LHCN-M2 (cell line): ENCODE results near the gene SPECC1. TPM values are rescaled to one million over a fixed set of nuclear protein-coding genes. Genes with fewer than 3 reads are reported as not detected.
"Not testable (repeated sequence)": the region's sequence is repeated elsewhere in the genome, so short reads cannot be mapped to it uniquely, and the experiment has no call there.

Experiments used
- DNase-seq: peaks from one replicate; pipeline ENCODE4 v3.0.0-alpha.2; 2012; ENCODE audit warnings: low read depth
- total RNA-seq: library from RNA; depleted of rRNA; stranded (reverse); fragments of >200 nt; gene quantifications from 2 replicates; pipeline ENCODE4 v1.2.3, GENCODE V29; 2014

The SPECC1 gene
- total RNA-seq, 1 experiment from 2014 or later = 19.9 TPM

DNA sequence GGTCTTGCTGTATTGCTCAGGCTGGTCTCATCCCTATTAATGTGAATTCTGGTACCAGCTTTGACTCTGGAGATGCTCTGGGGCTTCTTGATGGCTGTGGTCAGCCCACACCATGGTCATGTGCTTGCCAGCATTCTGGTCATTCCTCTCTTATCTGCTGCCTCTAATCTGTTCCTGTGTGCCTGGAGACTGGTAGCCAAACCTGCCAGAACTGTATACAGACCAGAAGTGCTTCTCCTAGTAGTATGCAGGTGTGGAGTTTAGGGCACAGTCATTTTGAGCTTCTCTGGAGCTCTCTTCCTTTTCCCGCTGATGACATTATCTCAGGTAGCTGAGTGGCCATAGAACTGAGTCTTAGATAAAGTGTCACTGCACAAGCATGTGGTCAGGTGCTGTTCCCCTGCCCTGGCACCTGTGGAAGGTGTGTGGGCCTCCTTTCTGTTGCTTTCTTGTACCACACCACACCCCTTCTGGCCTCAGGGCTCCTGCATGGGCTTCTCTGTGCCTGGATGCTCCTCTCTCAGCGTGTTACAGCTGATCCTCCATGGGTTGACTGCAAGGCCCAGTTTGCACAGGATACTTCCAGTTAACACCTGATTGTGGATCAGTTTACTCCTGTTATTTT lies 162.7 kb downstream of the SPECC1 start:
- no peak for DNase-seq

DNA sequence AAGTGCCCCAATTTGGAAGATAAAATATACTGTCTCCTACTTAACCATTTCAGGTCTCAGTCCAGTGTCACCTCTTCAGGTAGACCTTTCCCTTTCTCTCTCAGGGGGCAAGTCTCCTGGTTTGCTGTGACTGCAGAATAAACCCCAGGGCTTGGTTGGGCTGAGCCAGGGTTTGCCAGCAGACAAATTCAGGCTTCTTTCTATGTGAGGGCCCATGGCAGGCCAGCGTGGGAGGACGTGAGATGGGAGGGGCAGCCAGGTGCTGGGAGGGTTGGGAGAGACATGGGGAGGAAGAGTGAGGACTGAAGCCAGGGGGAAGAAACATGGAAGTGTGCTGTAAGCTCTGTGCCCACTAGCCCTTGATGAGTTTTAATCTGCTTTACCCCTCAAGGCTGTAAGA lies 163.2 kb downstream of the SPECC1 start:
- no peak for DNase-seq

- DNase-seq = no peak
Observed at GRCh38 chr17:20173091-20173490, 163.9 kb downstream of the SPECC1 start.

DNA sequence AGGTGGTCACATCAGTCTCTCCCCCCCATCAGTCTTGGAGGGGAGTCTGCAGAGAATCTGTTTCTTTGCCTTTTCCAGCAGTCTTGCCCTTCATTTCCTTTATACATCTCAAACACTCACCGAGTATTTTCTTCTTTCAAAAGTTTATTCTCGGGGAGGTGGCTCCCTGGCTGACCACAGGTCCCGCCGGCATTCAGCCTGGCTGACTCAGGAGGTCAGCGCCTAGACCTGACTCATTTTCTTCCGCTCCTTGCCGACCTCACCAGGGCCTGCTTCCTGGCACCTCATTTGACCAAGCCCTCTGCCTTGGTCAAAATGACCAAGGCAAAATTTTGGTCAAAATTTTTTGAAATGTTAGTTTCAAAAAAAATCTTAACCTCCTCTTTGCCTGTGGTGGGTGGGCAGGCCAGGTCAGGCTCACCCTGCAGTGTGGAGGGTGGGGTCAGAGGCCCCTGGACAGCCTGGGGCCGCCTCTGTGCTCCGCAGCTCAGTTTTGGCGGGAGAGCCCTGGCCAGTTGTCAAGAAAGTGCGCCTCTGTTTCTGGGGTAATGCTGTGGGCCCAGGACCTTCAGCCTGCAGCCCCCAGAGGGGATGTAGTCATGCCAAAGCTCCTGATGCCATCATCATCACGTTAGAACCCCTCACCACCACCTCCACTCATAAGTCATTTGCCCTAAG lies 165.6 kb downstream of the SPECC1 start:
- peak; percentile 84 for DNase-seq

DNA sequence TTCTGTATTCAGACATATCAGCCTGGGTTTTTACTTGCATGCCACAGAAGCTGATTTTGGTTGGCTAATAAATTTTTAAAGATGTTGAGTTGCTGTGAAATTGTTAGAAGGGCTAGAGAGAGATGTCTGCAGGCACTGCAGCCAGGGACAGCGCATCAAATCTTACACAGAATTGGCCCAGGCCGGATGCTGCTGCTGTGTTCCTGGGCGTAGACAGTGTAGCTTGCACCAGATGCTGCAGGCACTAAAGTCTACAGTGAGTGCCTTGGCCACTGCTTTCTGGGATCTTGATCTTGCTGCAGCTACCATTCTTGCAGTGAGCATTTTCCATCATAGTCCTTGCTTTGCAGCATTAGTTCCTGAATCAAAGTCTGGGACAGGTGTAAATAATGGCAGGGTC lies 169.9 kb downstream of the SPECC1 start:
- DNase-seq = no peak

GRCh38 chr17:20180661-20181060 lies 171.5 kb downstream of the SPECC1 start:
- DNase-seq = no peak

DNA sequence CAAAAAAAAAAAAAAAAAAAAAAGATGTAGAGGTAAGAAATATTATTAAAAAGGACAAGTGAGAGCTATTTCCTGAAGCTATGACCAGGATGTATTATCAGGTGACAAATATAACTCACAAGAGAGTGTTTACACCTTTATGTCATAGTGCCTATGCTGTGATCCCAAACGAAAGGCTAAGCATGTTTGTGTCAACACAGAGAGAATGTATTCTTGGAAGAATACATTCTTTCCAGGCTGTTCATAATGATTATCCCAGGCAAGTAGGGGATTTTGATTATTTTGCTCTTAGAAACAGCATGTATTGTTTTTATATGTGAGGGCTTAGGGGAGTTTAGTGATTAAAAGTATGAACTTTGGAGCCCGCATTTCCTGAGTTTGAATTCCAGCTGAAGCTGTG lies 175.0 kb downstream of the SPECC1 start:
- no peak for DNase-seq

- no peak for DNase-seq
Observed at GRCh38 chr17:20184977-20185619, 175.9 kb downstream of the SPECC1 start.

GRCh38 chr17:20187049-20187448 lies 177.9 kb downstream of the SPECC1 start:
- peak; percentile 53 for DNase-seq

DNA sequence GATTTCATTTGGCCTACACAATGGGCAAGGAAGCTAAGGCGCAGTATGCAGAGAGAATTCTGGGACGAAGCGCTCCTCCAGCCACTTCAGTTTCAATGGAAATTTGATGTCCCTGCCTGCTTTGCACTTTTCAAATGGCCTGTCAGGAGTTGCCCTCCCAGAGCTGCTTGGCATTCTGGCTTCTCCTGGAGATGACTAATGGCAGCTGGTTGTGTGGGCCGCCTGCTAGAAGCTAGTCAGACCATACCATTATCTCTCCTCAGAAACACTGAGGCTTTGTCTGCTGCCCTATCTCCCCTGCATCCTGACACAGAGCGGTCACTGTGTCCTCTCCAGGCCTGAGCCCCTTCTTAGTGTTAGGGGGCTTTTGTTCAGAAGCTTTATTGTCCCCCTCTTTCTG lies 180.1 kb downstream of the SPECC1 start:
- DNase-seq = peak; percentile 86

DNA sequence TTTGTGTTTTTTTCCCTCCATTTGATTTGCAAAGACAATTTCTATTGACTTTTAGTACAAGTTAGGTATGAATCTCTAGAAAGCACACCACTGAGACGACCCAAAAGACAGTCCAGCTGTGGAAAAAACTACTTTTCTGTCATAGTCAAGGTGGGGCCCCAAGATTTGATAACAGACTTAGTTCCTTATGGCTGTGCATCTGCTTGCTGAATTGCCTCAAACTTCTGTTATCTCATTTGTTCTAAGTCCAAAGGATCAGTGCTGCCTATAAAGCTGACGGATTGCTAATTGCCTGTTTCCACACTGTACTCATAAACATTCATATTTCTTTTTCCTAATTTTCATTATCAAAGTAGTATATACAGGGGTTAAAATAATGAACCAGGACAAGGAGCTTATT lies 180.8 kb downstream of the SPECC1 start:
- no peak for DNase-seq

DNA sequence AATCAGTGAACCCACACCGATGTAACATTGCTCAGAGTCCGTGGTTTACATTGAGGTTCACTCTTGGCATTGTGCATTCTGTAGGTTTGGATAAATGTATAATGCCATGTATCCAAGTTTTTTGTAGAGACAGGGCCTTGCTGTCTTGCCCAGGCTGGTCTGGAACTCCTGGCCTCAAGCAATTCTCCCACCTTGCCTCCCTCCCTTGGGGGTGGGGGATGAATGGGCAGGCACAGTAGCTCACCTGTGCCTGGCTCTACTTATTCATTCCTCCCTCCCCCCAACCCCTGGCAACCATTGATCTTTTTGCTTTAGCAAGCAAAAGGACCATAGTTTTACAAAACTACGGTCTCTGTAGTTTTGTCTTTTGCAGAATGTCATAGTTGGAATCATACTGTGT lies 181.4 kb downstream of the SPECC1 start:
- no peak for DNase-seq

GRCh38 chr17:20191056-20191455 lies 181.9 kb downstream of the SPECC1 start:
- peak; percentile 92 for DNase-seq

- DNase-seq = not testable (repeated sequence)
Observed at GRCh38 chr17:20196286-20196685, 187.1 kb downstream of the SPECC1 start.

- DNase-seq = no peak
Observed at GRCh38 chr17:20197272-20197926, 188.2 kb downstream of the SPECC1 start.

GRCh38 chr17:20200016-20200795 lies 191.0 kb downstream of the SPECC1 start:
- peak; percentile 53 for DNase-seq

DNA sequence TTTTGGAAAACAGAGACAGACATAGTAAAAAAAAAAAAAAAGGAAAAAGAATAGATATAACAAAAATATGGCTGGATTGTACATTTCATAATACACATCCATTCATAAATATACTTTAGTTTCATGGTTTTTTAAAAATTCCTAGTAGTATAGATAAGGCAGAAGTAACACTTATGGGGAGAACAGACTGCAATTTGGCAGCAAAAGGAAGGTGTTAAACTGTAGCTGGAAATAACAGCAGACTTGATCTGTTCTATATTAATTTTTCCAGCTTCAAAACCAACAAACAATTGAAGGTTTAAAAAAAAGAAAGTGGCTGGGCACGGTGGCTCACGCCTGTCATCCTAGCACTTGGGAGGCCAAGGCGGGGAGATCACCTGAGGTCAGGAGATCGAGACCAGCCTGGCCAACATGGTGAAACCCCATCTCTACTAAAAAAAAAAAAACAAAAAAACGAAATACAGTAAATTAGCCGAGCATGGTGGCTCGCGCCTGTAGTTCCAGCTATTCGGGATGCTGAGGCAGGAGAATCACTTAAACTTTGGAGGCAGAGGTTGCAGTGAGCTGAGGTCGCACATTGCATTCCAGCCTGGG lies 191.8 kb downstream of the SPECC1 start:
- no peak for DNase-seq

DNA sequence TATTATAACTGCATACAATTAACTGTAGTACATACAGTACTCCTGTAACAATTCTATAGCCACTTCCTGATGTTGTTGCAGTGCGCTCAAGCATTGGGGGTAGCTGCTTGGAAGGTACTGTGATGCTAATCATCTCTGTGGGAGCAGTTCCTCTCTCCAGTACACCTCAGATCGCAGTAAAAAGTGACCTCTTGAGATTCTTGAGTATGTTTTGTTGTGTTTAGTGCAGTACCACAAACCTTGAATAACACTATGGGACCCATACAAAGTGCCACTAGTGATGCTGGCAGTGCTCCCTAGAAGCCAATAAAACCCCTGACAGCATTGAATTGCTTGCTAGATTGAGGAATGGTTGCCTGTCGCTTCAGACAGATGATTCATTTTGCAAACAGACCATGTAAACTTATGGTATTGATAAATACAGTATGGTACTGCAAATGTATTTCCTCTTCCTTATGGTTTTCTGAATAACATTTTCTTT lies 193.0 kb downstream of the SPECC1 start:
- DNase-seq = no peak

GRCh38 chr17:20203018-20203417 lies 193.9 kb downstream of the SPECC1 start:
- no peak for DNase-seq

DNA sequence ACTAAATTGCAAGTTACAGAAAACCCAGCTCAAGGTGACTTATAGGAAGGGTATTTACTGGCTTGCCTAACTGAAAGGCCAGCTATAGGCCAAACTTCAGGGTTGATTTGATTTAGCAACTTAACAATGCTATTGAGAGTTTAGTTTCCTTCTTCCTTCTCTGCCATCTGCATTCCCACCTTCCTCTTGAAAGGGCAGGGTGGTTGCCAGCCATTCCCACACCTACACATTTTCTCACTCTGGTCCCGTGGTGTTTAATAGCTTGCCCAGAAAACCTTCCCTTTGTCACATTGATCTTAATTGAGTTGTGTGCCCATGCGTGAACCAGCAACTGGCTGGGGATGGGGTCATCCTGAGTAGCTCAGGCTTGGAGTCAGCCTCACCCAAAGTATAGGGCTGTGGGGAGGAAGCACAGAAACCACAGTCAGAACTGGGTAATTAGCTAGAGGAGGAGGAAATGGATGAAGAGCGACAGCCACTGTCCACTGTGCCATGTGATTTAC lies 194.7 kb downstream of the SPECC1 start:
- DNase-seq = no peak

GRCh38 chr17:20205609-20206008 lies 196.4 kb downstream of the SPECC1 start:
- no peak for DNase-seq
